HG03521 (cell line): Measurements from ENCODE around the gene HES4.
"Not testable (repeated sequence)": the region's sequence is repeated elsewhere in the genome, so short reads cannot be mapped to it uniquely, and the experiment has no call there.

Source experiments
- ATAC-seq: cut with Tn5 transposase; IDR thresholded peaks from one replicate; pipeline ENCODE4 v1.9.1; 2021; ENCODE audit warnings: mild to moderate bottlenecking, moderate library complexity; ENCODE audit not compliant: unreplicated experiment

Gene HES4

GRCh38 chr1:981491-981954, 18.4 kb downstream of the HES4 start:
- ATAC-seq, result no peak

- no peak for ATAC-seq
Measured at GRCh38 chr1:980602-981395, 19.1 kb downstream of the HES4 start.

- no peak for ATAC-seq
Measured at GRCh38 chr1:980137-980571, 19.7 kb downstream of the HES4 start.

GRCh38 chr1:979744-980072, 20.2 kb downstream of the HES4 start:
- ATAC-seq, result no peak

GRCh38 chr1:978835-979743, 20.8 kb downstream of the HES4 start:
- ATAC-seq, result no peak

- ATAC-seq, result no peak
Measured at GRCh38 chr1:978069-978834, 21.6 kb downstream of the HES4 start.

GRCh38 chr1:976791-977190, 23.1 kb downstream of the HES4 start:
- not testable (repeated sequence) for ATAC-seq

GRCh38 chr1:975896-976683, 23.8 kb downstream of the HES4 start:
- no peak for ATAC-seq

GRCh38 chr1:975365-975764, 24.5 kb downstream of the HES4 start:
- no peak for ATAC-seq

- ATAC-seq, result no peak
Measured at GRCh38 chr1:974687-975328, 25.1 kb downstream of the HES4 start.

GRCh38 chr1:974293-974640, 25.6 kb downstream of the HES4 start:
- no peak for ATAC-seq

- no peak for ATAC-seq
Measured at GRCh38 chr1:973459-974292, 26.2 kb downstream of the HES4 start.

- ATAC-seq, result no peak
Measured at GRCh38 chr1:972726-973458, 27.0 kb downstream of the HES4 start.

GRCh38 chr1:971751-972506, 28.0 kb downstream of the HES4 start:
- no peak for ATAC-seq

- no peak for ATAC-seq
Measured at GRCh38 chr1:970973-971730, 28.7 kb downstream of the HES4 start.

- ATAC-seq, result no peak
Measured at GRCh38 chr1:970242-970972, 29.5 kb downstream of the HES4 start.
